NCI-H1048 (cell line): Measurements from ENCODE around the gene FHIP1B.

Source experiments
- DNase-seq: peaks from one replicate; lab custom pipeline; 2025; lab: John Stamatoyannopoulos, UW

FHIP1B gene

DNA sequence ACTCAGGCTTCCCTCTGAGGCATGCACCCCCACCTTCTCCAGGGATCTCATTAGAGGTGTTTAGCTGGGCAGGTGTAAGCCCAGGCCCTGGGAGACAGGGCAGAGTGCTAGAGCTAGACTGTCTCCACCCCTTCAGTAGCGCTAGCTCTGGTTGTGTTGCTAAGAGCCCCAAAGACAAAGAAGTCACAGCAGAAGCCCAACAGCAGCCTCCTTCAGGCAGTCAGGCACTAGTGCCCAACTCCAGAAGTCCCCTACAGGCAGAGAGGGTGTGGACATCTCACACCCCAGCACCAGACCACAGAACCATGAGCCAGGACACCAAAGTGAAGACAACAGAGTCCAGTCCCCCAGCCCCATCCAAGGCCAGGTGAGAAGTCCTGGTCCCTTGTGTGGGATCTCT, 4.5 kb upstream of the FHIP1B start, which contains the start of gene CNGA4:
CNGA4 (plus strand) TSS at position 188 of the 400 bp plus-strand sequence; CDS start at position 306, 118 bp downstream.
- DNase-seq: no peak

GRCh38 chr11:6237761-6238302, 3.4 kb upstream of the FHIP1B start:
- DNase-seq: no peak

GRCh38 chr11:6237266-6237665, 2.8 kb upstream of the FHIP1B start:
- no peak for DNase-seq

- no peak for DNase-seq
Measured at GRCh38 chr11:6233984-6234386, 451 bp downstream of the FHIP1B start.

- no peak for DNase-seq
Measured at GRCh38 chr11:6232899-6233298, 1.5 kb downstream of the FHIP1B start.

DNA sequence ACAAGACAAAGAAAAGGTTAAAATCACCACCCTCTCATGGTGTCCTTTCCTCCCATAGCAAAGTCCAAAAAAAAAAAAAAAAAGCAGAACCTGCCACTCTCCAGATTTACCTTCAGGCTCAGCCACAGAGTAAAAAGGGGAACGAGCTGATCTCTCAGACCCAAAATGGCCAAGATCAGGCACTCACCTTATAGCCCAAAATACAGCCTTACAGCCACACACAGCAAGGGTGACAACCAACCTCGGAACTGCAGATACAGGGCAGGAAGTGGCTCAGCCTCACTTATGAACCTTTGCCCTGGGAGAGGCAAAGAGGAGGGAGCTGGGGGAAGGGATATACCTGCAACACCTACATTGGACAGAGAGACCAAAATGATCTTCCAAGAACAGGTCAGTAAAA, 4.5 kb downstream of the FHIP1B start:
- DNase-seq: no peak

DNA sequence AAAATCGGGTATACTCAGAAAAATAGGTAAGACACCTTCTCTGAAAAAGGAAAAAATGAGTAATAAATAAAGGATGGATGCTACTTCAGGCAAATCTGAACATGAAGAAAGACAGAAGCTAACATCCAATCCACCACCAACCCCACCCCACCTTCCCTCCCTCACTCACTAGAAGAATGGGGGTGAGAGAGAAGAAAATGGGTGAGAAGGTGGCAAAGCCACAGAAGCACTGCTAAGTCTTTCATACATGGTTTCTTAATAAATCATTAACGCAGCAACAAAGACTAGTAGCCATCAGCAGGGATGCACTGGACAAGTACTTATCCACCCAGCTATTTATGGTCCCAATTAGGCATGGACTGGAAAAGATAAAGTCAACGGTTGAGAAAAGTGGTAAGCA, 5.9 kb downstream of the FHIP1B start:
- no peak for DNase-seq

DNA sequence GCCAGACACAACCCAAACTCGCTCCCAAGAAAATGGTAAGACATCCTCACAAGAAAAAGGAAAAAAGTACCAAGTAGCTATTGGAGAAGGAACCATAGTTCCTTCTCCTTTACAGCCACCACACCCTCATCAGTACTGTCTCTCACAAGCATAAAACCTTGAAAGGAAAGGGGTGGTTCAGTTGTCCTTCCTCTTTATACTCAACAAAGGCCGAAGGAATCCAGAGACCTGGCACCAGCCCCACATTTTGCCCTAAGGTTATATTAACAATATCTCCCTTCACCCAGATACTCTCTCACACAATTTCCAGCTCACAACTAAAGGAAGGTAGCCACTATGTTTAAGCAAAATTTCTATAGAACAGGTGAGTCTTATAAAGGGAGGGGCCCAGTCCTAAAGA, 8.5 kb downstream of the FHIP1B start:
- DNase-seq: no peak

DNA sequence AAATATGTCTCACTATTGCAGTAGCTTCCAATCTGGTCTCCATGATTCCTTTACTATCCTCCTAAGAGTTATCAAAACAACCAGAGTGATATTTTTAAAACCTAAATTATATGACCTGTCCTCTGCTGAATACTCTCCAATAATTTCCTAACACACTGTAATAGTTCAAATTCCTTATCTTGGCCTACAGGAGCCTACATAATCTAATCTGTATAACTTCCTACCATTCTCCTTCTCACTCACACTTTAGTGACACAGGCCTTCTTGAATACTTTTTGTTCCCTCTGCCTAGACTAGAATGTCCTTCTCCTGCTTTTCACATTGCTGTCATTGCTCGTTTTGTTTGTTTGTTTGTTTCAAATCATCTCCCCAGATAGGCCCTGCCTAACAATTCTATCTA, 9.4 kb downstream of the FHIP1B start:
- DNase-seq: no peak

DNA sequence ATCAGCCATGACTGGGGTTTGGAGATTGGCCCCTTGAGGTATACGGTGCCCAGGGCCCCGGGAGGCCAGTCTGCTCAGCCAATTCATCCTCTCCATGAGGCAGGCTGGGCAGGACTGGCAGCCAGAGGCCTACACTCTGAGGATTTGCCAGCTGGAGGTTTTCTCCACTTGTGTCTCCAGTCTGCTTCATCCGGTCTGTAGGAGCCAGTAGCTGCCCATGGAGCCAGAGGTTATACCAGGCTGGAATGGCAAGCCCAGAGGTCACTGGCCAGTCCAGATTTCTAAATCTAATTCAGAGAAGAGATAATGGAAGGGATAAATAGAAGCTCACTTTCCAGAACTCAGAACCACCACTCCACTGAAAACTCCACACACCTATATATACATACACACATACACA, 10.0 kb downstream of the FHIP1B start:
- no peak for DNase-seq

DNA sequence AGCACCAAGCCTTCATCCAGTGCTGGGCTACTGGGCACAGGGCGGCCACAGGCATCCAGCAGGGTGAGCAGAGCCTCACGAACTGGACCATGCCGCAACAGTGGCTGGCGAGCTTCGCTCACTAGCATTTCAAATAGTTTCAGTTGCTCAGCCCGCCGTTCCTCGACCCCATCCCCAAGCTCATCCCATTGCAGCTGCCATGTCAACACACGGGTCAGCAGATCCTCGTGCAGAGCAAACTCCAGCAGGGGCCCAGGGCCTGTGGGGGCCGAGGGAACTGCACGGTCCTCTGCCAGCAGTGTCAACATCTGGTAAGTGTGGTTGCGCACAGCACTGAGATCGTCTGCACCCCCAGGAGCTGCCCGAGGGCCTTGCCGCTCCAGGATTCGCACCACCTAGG, 10.6 kb downstream of the FHIP1B start:
- no peak for DNase-seq

DNA sequence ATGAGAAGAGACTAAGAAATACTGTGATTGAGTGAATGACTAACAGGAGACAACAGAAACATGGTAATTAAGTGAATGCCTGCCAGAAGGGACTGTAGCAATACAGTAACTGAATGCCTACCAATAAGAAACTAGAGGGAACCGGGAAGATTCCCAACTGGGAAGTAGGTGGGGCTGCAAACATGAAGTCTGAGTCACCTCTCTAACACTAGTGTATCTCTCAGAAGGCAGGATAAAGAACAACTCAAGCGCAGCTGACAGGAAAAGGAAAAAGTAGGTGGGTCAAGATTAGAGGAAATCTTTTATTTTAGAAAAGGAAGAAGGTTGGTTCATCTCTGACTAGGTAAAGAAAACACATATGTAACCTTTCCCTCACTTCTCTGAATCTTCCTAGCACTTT, 15.1 kb downstream of the FHIP1B start:
- no peak for DNase-seq

DNA sequence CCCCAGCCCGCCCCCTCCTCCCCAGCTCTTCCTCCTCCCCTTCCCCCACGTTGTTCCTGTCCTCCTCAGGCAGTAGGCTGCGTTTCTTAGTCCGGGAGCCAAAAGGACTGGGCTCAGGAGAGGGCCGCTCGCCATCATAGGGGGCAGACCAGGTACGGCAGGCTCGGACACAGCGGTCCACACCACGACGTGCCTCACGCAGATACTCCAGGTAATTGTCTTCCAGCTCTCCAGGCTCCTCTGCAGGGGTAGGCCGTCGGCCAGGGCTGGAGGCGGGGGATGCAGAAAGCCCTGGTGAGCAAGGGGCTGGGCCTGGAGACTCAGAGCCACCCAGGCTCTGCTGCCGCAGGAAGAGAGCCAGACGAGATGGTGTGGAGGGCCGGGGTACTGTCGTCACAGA, 16.7 kb downstream of the FHIP1B start:
- no peak for DNase-seq

- DNase-seq: no peak
Measured at GRCh38 chr11:6216501-6216900, 17.9 kb downstream of the FHIP1B start.

GRCh38 chr11:6214530-6214929, 19.9 kb downstream of the FHIP1B start:
- no peak for DNase-seq

GRCh38 chr11:6210274-6210955, 24.0 kb downstream of the FHIP1B start:
- no peak for DNase-seq

- DNase-seq: no peak
Measured at GRCh38 chr11:6209801-6210200, 24.6 kb downstream of the FHIP1B start.

- DNase-seq: no peak
Measured at GRCh38 chr11:6206456-6207180, 27.8 kb downstream of the FHIP1B start.

- DNase-seq: no peak
Measured at GRCh38 chr11:6205366-6205765, 29.1 kb downstream of the FHIP1B start, which contains the start of gene C11orf42. C11orf42 (plus strand) TSS chr11:6205557; CDS start chr11:6205616, 59 bp downstream.

- no peak for DNase-seq
Measured at GRCh38 chr11:6204706-6205105, 29.7 kb downstream of the FHIP1B start.

- DNase-seq: no peak
Measured at GRCh38 chr11:6203327-6203726, 31.1 kb downstream of the FHIP1B start.

- DNase-seq: no peak
Measured at GRCh38 chr11:6202041-6202440, 32.4 kb downstream of the FHIP1B start.

GRCh38 chr11:6201481-6201880, 33.0 kb downstream of the FHIP1B start:
- no peak for DNase-seq
